ENCODE measurements around the gene SYT1. TPM values are rescaled to one million over a fixed set of nuclear protein-coding genes. Genes with fewer than 3 reads are reported as not detected.

Gene SYT1
- total RNA-seq, 1 donor from 2014 or later = 33.2 TPM

DNA sequence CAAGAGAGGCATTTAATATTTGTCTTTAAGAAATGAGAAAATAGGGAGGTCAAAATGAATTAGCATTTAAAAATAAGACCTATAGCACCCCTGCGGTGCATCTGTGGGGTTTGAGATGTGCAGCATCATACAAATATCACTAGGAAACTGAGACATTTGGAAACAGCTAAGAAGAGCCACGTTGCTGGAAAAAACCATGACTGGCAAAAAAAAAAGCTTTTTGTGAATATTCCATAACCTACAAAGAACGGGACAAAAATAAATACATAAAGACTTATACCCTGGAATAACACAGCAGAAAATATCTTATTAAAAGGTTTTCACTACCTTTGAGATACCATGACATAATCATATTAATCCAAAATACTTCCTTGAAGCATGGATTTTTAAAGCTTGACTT, 460.0 kb downstream of the SYT1 start:
- H3K4me2 ChIP-seq (ENCODE audit: low read length) = no peak overlapping the region
- no peaks in the 10 kb centered on the region for H3K9me3 Mint-ChIP-seq (ENCODE audit: unreplicated experiment)
- no peak overlapping the region for H3K27ac ChIP-seq (ENCODE audit: low read depth, low read length)
- TF ChIP-seq EZH2 (IDR thresholded peaks at IDR 0.05; ENCODE audit: insufficient read depth, low read length) (no peak), CTCF (IDR thresholded peaks at IDR 0.05; ENCODE audit: insufficient read depth, low read depth, low read length) (no peak)
- H3K36me3 ChIP-seq (ENCODE audit: insufficient read depth, low read length) = no peaks in the 10 kb centered on the region
- no peak overlapping the region for H3K27ac Mint-ChIP-seq (ENCODE audit: unreplicated experiment)
- H3K4me1 Mint-ChIP-seq (ENCODE audit: low read depth, unreplicated experiment) = no peaks in the 10 kb centered on the region
- no peak overlapping the region for H3K4me3 ChIP-seq (ENCODE audit: insufficient read depth, low read depth, low read length)
- no peaks in the 10 kb centered on the region for H3K36me3 Mint-ChIP-seq (ENCODE audit: low read depth, unreplicated experiment)
- no peak overlapping the region for H2AFZ ChIP-seq (ENCODE audit: low read depth, low read length)
- H3K9me3 ChIP-seq (ENCODE audit: insufficient read depth, low read depth, low read length) = no peaks in the 10 kb centered on the region
- H3K27me3 ChIP-seq (ENCODE audit: insufficient read depth, low read length) = no peaks in the 10 kb centered on the region
- H4K20me1 ChIP-seq (ENCODE audit: insufficient read depth, low read length) = no peaks in the 10 kb centered on the region
- DNase-seq (ENCODE audit: low read depth) (no peak), FAIRE-seq (no peak)
- H3K4me1 ChIP-seq (ENCODE audit: insufficient read depth, low read length) = no peaks in the 10 kb centered on the region
- no peaks in the 10 kb centered on the region for H3K79me2 ChIP-seq (ENCODE audit: insufficient read depth, low read length)
- no peak overlapping the region for H3K9ac ChIP-seq (ENCODE audit: low read length)
- no peak overlapping the region for H3K4me3 Mint-ChIP-seq (ENCODE audit: unreplicated experiment)
- H3K27me3 Mint-ChIP-seq (ENCODE audit: low read depth, unreplicated experiment) = no peaks in the 10 kb centered on the region

DNA sequence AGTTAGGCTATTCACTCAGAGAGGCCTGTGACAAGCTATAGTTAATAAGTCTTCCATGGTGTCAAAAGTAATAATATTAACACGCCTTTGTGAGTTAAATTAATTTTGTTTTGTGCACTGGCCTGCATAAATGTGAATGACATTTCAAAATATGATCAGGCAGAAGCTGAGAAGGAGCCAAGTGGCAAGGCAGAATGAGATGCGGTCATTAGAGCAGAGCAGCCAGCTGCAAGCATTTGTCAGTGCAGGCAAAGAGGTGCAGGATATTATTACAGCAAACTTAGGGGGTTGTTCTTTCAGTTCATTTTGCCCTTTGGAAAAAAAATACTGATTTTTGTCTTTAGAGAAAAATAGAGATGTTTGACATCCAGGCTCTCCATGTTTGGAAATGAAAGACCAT, 461.6 kb downstream of the SYT1 start:
- FAIRE-seq = no peak
- H3K79me2 ChIP-seq (ENCODE audit: insufficient read depth, low read length) = no peaks in the 10 kb centered on the region

More for the DNA sequence above, 461.6 kb downstream of the SYT1 start:
- Histone ChIP-seq H3K36me3 (ENCODE audit: insufficient read depth, low read length) (no peaks in the 10 kb centered on the region), H3K27me3 (ENCODE audit: insufficient read depth, low read length) (no peaks in the 10 kb centered on the region), H3K9me3 (ENCODE audit: insufficient read depth, low read depth, low read length) (no peaks in the 10 kb centered on the region), H3K4me1 (ENCODE audit: insufficient read depth, low read length) (no peaks in the 10 kb centered on the region), H4K20me1 (ENCODE audit: insufficient read depth, low read length) (no peaks in the 10 kb centered on the region), H3K4me3 (ENCODE audit: insufficient read depth, low read depth, low read length) (no peak overlapping the region), H3K4me2 (ENCODE audit: low read length) (no peak overlapping the region), H3K9ac (ENCODE audit: low read length) (no peak overlapping the region), H3K27ac (ENCODE audit: low read depth, low read length) (no peak overlapping the region), H2AFZ (ENCODE audit: low read depth, low read length) (no peak overlapping the region)
- H3K4me1 Mint-ChIP-seq (ENCODE audit: low read depth, unreplicated experiment) = no peaks in the 10 kb centered on the region
- DNase-seq (ENCODE audit: low read depth) = no peak
- TF ChIP-seq EZH2 (IDR thresholded peaks at IDR 0.05; ENCODE audit: insufficient read depth, low read length) = no peak
- TF ChIP-seq CTCF (IDR thresholded peaks at IDR 0.05; ENCODE audit: insufficient read depth, low read depth, low read length) = no peak
- H3K27ac Mint-ChIP-seq (ENCODE audit: unreplicated experiment) = no peak overlapping the region
- no peaks in the 10 kb centered on the region for H3K27me3 Mint-ChIP-seq (ENCODE audit: low read depth, unreplicated experiment)
- H3K9me3 Mint-ChIP-seq (ENCODE audit: unreplicated experiment) = no peaks in the 10 kb centered on the region
- no peak overlapping the region for H3K4me3 Mint-ChIP-seq (ENCODE audit: unreplicated experiment)
- H3K36me3 Mint-ChIP-seq (ENCODE audit: low read depth, unreplicated experiment) = no peaks in the 10 kb centered on the region

All from astrocyte (in vitro differentiated cells and primary cell).